ENCODE data around the gene MKI67.

The MKI67 gene

GRCh38 chr10:128115356-128115755, 10.9 kb downstream of the MKI67 start:
- H3K9ac ChIP-seq (ENCODE audit: low read length), result no peak overlapping the region
- no peak overlapping the region for H3K27ac ChIP-seq (ENCODE audit: low read length)
- no peaks in the 10 kb centered on the region for H3K4me1 ChIP-seq (ENCODE audit: low read length)
- DNase-seq, result no peak
- no peak overlapping the region for H3K4me3 ChIP-seq (ENCODE audit: low read length)
- H3F3A ChIP-seq (ENCODE audit: insufficient read depth, low read length), result 0 out of 2 replicates have a peak, but pooled peaks cover 3% of the 10 kb centered on the region
- no peak overlapping the region for H3K4me2 ChIP-seq (ENCODE audit: low read depth, low read length)
- no peaks in the 10 kb centered on the region for H3K27me3 ChIP-seq (replicated peaks; ENCODE audit: insufficient read depth, low read length)
- TF ChIP-seq, protein P1, sequence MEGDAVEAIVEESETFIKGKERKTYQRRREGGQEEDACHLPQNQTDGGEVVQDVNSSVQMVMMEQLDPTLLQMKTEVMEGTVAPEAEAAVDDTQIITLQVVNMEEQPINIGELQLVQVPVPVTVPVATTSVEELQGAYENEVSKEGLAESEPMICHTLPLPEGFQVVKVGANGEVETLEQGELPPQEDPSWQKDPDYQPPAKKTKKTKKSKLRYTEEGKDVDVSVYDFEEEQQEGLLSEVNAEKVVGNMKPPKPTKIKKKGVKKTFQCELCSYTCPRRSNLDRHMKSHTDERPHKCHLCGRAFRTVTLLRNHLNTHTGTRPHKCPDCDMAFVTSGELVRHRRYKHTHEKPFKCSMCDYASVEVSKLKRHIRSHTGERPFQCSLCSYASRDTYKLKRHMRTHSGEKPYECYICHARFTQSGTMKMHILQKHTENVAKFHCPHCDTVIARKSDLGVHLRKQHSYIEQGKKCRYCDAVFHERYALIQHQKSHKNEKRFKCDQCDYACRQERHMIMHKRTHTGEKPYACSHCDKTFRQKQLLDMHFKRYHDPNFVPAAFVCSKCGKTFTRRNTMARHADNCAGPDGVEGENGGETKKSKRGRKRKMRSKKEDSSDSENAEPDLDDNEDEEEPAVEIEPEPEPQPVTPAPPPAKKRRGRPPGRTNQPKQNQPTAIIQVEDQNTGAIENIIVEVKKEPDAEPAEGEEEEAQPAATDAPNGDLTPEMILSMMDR (IDR thresholded peaks at IDR 0.05; ENCODE audit: low read length), result no peak
- TF ChIP-seq EZH2phosphoT487 (IDR thresholded peaks at IDR 0.05; ENCODE audit: low read length), result no peak
- TF ChIP-seq EZH2 (optimal IDR thresholded peaks at IDR 0.05; ENCODE audit: low read depth, low read length), result no peak
- H3K79me2 ChIP-seq (ENCODE audit: low read length), result peaks cover 100% of the 10 kb centered on the region
- peaks cover 75% of the 10 kb centered on the region for H3K36me3 ChIP-seq (replicated peaks; ENCODE audit: insufficient read depth, low read length)
- no peak overlapping the region for H2AFZ ChIP-seq (ENCODE audit: low read length)
- no peaks in the 10 kb centered on the region for H3K9me2 ChIP-seq (replicated peaks; ENCODE audit: insufficient read depth, low read length)
- H4K20me1 ChIP-seq (ENCODE audit: insufficient read depth, low read length), result peaks cover 5% of the 10 kb centered on the region; the same call in 1 of the 2 replicates
- H3K9me3 ChIP-seq (replicated peaks; ENCODE audit: insufficient read depth, low read length), result no peaks in the 10 kb centered on the region

- no peaks in the 10 kb centered on the region for H3K4me1 ChIP-seq (ENCODE audit: low read length)
- TF ChIP-seq, protein P1 (IDR thresholded peaks at IDR 0.05; ENCODE audit: low read length), result no peak
- no peak for TF ChIP-seq EZH2phosphoT487 (IDR thresholded peaks at IDR 0.05; ENCODE audit: low read length)
- TF ChIP-seq EZH2 (optimal IDR thresholded peaks at IDR 0.05; ENCODE audit: low read depth, low read length), result no peak
- H3K4me2 ChIP-seq (ENCODE audit: low read depth, low read length), result no peak overlapping the region
- H2AFZ ChIP-seq (ENCODE audit: low read length), result no peak overlapping the region
- H3K9me3 ChIP-seq (replicated peaks; ENCODE audit: insufficient read depth, low read length), result no peaks in the 10 kb centered on the region
- H3K27me3 ChIP-seq (replicated peaks; ENCODE audit: insufficient read depth, low read length), result no peaks in the 10 kb centered on the region
- H3K27ac ChIP-seq (ENCODE audit: low read length), result no peak overlapping the region
- no peak for DNase-seq
- peaks cover 77% of the 10 kb centered on the region for H3K36me3 ChIP-seq (replicated peaks; ENCODE audit: insufficient read depth, low read length)
- H3K4me3 ChIP-seq (ENCODE audit: low read length), result no peak overlapping the region
- H3F3A ChIP-seq (ENCODE audit: insufficient read depth, low read length), result 0 out of 2 replicates have a peak, but pooled peaks cover 3% of the 10 kb centered on the region
- no peaks in the 10 kb centered on the region for H3K9me2 ChIP-seq (replicated peaks; ENCODE audit: insufficient read depth, low read length)
- peaks cover 5% of the 10 kb centered on the region; the same call in 1 of the 2 replicates for H4K20me1 ChIP-seq (ENCODE audit: insufficient read depth, low read length)
- H3K79me2 ChIP-seq (ENCODE audit: low read length), result peaks cover 99% of the 10 kb centered on the region
- no peak overlapping the region for H3K9ac ChIP-seq (ENCODE audit: low read length)
Measured at GRCh38 chr10:128114901-128115300, 11.3 kb downstream of the MKI67 start.

DNA sequence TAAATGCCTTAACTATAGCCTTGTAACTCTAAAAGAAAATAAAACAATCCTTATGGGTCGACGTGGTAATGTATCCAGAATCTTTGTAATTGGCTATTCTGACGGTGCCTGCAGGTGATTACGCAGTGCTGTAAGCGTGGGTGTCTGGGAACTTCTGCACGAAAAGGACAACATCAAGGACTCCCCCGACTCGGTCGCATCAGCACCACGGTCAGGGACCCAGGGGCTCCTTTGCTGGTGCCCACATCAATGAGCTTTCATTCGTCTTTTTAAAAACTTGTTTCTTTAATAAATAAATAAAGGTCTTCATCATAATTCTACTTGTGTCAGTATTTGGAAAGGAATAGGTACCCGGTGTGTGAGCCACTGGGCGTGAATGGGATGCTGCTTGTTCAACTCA, 13.2 kb downstream of the MKI67 start:
- Histone ChIP-seq H4K20me1 (ENCODE audit: insufficient read depth, low read length) (peaks cover 5% of the 10 kb centered on the region; the same call in 1 of the 2 replicates), H3K79me2 (ENCODE audit: low read length) (peaks cover 95% of the 10 kb centered on the region)

More for the DNA sequence above, 13.2 kb downstream of the MKI67 start:
- Histone ChIP-seq H3K27ac (ENCODE audit: low read length) (no peak overlapping the region), H3K4me1 (ENCODE audit: low read length) (no peaks in the 10 kb centered on the region), H3K9me3 (replicated peaks; ENCODE audit: insufficient read depth, low read length) (no peaks in the 10 kb centered on the region), H3F3A (ENCODE audit: insufficient read depth, low read length) (no peaks in the 10 kb centered on the region), H3K4me2 (ENCODE audit: low read depth, low read length) (no peak overlapping the region), H3K36me3 (replicated peaks; ENCODE audit: insufficient read depth, low read length) (peaks cover 73% of the 10 kb centered on the region), H3K27me3 (replicated peaks; ENCODE audit: insufficient read depth, low read length) (no peaks in the 10 kb centered on the region), H2AFZ (ENCODE audit: low read length) (no peak overlapping the region), H3K4me3 (ENCODE audit: low read length) (no peak overlapping the region), H3K9me2 (replicated peaks; ENCODE audit: insufficient read depth, low read length) (no peaks in the 10 kb centered on the region), H3K9ac (ENCODE audit: low read length) (no peak overlapping the region)
- DNase-seq, result no peak
- TF ChIP-seq, protein P1 (IDR thresholded peaks at IDR 0.05; ENCODE audit: low read length), result no peak
- no peak for TF ChIP-seq EZH2phosphoT487 (IDR thresholded peaks at IDR 0.05; ENCODE audit: low read length)
